GM19025 (cell line): Measurements from ENCODE around the gene DICER1.

ENCODE experiments used
- ATAC-seq: cut with Tn5 transposase; IDR thresholded peaks from one replicate; pipeline ENCODE4 v1.9.1; 2021; ENCODE audit warnings: mild to moderate bottlenecking, low read depth, moderate library complexity; ENCODE audit not compliant: unreplicated experiment

The DICER1 gene

DNA sequence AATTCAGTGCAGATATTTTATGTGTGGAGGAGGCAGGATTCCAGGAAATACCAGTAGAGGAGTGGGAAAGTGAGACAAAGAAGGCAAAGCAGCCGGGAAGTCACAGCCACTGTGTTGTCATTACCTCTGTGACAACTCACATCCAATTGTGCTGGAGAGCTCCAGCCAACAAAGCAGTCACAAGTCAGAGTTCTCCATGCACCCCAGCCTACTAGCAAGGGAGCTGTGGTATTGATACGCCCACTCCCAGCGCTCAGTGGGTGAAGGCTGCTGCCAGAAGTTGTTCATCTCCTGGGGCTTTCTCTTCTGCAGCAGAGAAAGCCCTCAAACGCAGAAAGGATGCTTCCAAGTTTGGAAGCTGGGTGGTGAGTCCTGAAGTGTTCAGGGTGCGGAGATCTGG lies 93.9 kb downstream of the DICER1 start:
- ATAC-seq, result no peak

DNA sequence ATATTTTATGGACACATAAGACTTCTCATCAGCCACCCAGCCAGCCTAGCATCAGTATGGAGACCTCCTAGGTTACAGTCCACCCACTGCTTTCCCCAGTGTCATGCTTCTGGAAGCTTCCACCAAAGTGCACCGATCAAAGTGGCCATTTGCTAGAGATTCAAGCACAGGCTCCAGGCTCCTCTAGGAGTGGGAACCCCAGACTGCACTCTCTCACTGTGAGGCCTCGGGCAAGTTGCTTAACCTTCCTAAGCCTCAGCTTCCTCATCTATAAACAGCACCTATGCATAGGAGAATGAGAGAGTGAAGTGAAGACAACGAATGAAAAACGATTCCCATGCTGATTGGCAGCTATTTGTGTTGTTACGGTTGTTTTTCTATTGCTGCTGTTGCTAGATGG lies 94.4 kb downstream of the DICER1 start:
- no peak for ATAC-seq

DNA sequence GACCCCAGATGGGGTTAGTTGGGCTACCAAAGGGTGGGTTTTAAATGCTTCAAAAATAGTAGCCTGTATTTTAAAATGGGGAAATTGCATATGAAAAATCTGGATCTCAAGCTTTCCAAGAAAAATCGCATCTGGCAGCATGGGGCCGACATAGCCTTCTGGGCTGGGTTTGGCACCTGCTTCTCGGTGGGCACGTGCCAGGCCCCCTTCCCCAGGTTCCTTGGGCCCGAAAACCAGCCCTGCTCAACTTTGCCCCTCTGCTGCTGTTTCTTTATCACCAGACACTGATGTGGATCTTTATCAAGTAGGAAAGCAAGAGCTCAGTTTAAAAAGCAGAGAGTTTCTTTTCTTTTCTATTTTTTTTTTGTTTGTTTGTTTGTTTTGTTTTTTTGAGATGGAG lies 95.1 kb downstream of the DICER1 start:
- ATAC-seq, result no peak

DNA sequence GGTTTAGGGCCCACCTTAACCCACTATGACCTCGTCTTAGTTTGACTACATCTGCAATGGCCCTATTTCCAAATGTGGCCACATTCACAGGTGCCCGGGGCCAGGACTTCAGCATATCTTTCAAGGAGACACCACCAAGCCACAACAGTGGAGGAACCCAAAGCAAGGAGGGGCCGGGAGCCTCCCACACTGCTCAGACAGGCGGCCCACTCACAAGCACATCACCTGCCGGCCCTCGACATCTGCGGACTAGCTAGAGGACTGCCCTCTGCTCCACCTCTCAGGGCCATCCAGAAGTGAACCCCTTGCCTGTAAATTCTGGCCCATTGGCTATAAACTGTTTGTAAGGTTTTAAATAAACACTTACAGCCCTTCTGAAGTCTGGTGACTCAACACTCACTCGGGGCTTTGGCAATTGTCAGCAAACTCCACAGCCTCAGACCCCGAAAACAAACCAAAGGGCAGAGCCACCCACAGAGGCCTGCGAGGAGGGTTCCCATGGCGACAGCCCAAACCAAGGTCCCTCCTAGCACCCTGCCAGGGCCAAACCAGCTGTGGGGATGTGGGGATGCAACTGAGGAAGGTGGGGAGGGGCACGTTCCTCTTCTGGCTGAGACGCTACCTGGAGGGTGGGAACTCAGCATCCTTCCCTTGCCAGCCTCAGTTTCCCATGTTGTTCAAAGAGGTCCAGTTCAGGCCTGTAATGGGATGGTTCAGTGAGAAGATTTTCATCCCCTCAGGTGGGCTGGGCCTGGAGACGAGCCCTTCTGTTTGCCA lies 95.8 kb downstream of the DICER1 start:
- no peak for ATAC-seq

DNA sequence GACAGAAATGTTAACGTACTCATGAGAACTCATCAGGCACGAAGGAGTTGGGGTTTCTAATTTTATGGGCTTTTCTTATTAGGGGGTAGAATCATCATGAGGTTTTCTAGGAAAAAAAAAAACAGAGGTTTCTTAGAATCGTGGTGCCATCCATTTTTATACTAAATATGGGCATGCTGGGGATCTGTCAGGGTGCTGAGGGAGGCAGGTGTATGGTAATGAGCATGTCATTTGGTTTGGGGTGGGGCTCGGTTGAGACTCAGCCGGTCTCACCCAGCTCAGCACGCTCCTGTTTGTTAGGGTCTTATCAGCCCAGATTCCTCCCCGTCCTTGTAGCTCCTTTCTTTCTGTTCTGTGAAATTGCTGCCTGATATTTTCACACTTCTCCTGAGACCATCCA lies 98.2 kb downstream of the DICER1 start:
- no peak for ATAC-seq

DNA sequence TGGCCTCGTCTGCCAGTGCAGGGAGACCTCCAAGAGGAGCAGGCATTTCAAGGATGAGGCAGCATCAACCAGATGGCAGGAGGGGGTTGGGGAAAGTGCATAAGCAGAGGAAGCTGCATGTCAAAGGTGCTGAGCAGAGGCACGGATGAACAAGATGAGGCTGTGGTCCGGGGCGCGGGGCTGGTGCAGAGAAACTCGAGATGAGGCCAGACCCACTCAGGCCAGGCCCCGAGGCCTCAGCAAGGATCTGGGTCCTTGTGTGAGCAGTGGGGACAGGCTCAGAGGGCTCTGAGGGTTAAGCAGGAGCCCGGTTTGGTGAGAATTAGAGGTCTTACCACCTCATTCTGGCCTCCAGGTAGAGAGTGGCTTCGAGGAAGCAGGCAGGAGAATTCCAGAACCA lies 98.8 kb downstream of the DICER1 start:
- ATAC-seq, result no peak

DNA sequence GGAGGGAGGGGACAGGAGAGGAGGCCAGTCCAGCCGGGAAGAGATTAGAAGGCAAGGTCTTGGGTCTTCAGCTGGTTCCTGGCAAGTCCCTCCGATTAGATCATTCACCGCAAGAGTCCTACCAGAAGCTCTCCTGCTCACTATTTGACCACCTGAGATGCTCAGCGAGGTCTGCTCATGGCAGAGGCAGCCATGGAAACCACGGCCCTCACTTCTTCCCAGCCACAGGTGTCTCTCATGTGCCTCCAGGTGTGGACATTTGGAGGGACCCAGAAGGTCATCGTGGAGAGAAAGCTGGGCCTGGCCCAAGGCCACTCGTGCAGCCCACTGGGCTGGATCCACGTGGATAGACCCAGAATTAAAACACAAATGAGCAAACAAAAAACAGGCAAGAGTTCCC lies 99.5 kb downstream of the DICER1 start:
- ATAC-seq, result no peak

DNA sequence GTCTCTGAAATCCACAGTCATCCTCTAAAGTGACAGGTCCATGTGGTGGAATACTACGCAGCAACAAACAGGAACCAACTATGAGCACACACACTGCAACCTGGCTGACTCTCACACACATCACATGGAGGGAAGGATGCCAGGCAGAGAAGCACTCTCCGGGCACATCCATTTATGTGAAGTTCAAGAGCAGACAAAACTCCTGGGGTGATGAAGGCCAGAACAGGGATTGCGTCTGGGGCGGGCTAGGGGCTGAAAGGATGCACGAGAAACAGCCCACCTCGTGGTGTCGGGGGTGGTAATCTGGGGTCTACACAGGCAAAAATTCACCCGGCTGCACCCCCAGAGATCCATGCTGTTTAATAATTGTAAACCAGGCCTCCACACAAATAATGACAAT lies 100.2 kb downstream of the DICER1 start:
- ATAC-seq, result no peak

DNA sequence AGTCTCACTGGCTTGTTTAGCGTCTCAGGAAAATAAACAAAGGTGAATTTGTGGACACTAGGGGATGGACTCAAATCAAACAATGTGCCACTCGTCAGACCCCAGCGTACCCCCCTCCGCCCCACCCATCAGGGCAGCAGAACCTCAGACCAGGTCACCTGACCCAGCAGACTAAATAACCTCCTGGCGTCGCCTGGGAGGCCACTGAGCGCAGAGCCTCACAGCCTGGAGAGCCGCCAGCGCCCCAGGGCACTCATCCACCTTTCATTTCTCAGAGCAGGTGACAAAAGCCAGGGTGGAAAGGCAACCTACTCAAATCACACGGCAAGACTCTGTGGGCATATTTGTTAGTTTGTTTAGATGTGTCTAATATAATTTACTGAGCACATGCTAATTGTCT lies 100.9 kb downstream of the DICER1 start:
- no peak for ATAC-seq

DNA sequence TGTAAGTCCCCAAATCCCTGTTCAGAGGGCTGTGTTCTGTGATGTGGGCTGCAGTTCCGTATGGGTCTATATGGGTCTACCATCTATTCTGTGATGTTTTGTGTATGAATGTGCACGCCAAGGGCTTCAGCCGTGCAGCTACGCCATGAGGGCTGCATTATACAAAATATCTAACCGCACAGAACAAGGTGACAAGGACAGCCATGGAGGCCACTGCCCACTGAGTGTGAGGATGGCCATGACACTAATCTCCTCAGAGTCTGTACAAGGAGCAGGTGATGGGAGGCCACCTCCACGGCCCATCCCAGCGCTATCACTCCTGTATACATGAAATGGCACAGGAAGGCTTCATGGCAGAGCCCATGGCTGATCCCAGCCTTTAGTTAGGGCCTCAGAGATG lies 102.0 kb downstream of the DICER1 start:
- ATAC-seq, result no peak

DNA sequence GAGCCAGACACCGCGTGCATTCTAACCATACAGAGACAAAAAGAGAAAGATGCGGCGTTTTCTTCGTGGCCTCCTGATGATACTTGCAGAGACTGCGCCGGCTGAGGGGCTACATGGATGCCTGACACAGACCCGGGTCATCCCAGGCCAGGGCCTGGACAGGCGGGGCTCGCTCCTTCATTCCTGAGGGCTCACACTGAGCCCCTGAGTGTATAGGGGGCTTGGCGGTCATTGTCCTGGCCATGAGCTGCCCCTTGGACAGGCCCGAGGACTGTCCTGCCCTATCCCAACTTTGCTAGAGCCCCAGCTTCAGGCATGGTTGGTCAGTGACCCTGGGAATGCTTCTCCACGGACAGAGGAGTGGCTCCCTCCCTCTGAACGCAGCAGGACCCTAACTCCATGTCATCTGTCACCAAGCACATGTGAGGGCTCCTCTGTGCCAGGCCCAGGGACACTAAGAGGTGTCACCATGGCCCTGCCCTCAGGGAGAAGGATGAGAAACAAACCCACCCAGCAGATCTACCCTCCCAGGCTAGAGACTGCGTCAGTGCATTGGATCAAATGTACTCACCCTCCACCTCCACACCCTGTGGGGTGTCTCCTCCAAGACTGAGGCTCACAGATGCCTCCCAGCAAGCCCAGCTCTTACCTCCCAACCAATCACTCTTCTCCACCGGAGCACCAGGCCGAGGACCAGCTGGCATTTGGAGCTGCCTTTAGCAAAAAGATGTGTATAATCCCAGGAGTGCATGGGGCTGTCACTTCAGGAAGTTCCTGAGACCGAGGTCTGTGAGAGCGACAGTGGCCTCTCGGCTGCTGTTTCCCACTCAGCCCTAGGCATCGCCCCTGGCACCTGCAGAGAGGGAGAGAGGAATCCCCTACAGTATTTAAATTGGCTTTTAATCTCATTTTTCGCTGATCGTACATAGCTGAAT lies 102.7 kb downstream of the DICER1 start:
- ATAC-seq, result no peak

DNA sequence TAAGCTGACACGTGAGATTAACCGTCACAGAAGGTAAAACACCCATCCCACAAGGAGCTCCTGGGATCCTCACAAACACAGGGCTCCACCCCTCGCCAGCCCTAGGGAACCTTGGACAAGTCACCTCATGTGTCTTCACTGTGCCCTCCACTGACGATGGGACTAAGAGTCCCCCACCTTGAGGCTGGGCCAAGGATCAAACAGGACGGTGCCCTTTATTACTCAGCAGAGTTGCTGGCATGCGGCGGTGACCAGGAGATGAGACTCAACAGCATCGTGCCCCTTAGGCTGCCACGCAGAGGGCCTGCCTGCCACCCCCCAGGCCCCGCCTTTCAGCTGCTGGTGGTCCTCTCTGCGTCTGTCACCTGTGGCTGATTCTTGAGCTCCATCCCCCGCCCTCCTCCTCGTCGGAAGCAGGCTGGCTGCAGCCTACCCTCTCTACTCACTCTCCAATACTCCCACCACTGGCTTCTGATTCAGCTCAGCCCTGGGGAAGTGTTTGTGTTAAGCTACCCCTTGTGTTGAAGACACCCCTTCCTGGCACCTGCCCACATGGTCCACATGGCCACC lies 105.2 kb downstream of the DICER1 start:
- no peak for ATAC-seq

DNA sequence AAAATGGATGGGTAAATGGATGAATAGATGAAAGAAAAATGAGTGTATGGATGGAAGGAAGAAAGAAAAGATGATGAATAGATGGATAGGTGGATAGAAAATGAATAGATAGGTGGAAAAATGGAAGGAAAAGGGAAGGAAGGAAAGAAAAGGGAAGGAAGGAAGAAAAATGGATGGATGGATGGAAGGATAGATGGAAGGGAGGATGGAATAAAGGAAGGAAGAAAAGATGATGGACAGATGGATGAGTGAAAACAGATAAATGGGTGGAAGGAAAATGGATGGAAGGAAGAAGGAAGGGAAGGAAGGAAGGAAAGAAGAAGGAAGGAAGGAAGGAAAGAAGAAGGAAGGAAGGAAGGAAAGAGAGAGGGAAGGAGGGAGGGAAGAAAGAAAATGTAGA lies 107.4 kb downstream of the DICER1 start:
- no peak for ATAC-seq

DNA sequence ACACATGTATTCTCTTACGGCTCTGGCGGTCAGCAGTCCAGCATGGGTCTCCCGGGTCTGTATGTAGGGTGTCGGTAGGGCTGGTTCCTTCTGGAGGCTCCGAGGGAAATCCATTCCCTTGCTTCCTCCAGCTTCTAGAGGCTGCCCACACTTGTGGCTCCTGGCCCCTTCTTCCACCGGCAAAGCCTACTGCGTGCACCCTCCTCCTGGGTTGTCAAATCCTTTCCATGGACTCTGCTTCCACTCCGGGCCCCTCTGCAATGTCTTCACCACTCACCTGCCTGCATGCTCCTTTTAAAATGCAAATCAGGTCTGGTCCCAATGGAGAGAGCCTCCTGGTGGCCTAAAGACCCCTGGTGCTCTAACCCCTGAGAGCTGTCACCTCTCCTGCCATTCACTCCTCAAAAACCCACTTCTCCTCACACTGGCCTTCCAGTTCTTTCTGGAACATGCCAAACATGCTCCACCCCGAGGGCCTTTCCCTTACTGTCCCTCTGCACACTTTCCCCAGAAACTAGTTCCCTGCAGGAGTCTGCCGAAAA lies 108.5 kb downstream of the DICER1 start:
- no peak for ATAC-seq

DNA sequence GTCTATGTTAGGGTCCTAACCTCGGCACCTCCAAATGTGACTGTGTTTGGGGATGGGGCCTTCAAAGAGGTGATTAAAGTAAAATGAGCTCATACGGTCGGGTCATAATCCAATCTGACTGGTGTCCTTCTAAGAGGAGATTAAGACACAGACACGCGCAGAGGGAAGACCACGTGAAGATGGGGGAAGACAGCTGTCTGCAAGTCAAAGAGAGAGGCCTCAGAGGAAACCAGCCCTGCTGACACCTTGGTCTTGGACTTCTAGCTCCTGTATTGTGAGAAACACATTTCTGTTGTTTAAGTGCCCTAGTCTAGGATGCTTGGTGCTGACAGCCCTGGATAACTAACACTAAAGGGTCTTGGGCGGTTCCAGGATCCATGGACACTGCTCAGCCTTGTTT lies 109.6 kb downstream of the DICER1 start:
- no peak for ATAC-seq

DNA sequence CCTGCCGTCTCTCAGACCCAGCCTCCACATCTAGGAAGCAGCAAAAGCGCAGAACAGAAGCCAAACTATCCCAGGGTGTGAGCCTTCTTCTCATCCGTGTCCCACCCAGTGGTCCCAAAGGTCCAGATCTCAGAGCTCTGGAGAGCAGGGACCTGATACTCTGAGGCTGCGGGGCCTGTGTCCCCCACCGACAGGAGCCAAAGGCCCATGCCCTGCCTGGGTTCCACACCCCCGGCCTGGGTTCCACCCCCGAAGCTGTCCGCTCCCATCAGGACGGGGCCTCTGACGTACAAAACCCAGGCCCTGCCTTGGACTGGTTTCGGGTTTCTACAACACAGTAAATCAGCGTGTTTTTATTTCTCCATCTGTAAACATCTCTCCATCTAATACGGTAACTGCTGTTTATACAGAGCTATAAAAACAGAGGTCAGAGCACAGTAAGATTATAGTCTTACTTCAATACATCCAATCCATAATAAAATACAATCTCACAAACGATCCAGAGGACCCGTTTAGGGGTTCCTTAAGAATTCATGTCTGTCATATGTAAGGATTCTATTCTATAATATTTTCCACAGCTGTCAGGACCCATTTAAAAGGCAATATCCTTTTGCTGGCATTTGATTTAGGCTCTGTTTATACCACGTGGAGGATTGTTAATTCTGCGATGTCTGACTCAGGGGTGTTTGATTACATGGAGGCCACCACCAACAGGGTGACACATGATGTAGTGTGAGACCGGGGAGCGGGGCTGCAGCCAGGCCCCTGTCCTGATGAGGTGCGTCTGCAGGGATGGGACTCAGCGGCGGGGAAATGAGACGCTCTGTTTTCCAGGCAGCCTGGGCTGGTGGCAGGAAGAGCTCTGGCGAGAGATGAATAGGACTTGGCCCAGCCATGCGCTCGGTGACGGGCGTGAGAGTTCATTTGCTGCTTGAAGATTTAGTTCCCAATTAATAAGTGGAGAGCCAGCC lies 110.3 kb downstream of the DICER1 start:
- ATAC-seq, result no peak

DNA sequence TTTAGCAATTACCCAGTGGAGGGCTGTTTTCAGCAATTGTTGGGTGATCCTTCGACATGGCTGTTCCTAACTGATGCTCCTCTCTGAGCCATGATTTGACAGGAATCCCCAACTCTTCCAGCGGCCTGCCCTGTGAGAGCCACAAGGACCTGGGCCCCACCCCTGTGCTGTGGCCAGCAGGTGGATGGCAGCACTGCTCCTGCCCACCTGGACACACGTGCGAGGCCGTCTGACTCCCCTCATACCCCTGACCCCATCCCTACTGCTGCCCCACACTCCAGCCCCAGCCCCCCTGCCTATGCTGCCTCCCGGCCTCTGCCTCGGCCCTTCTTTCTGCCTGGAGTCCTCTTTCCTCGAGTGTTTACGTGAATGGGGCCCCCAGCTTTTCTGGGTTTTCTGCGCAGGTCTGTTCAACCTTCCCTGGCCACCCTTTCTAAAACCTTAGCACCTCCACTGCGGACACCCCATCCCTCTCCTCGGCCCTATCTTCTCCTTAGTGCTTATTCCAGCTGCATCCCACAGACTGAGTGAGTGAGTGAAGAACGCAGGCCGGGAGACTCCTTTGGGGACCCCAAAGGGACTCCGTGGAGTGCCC lies 111.4 kb downstream of the DICER1 start:
- no peak for ATAC-seq

DNA sequence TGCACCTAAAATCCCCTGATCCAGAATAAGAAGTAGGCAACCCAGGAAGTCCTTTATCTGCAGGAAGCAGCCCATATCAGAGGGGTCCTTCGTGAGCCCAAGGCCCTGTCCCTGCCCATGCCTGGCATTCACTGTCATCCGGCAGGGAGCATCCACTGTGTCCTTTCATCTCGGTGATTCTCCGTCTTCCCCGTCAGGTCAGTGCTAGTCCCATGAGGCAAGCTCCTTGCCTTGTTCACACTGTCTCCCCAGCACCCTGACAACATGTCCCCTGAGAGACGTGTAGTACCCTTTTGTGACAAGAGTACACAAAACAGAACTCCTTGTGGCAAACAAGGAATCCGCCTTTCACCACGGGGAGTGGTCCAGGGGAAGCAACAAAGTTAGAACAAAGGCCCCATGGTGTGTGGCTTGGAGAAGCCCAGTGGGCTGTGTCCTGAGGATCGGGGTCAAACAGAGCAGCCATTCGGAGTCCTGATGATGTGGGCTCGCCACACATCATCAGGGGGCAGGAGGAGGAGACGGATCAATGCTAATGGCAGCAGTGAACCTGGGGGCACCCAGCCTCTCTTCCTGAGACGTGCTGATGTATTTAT lies 112.1 kb downstream of the DICER1 start:
- ATAC-seq, result no peak

DNA sequence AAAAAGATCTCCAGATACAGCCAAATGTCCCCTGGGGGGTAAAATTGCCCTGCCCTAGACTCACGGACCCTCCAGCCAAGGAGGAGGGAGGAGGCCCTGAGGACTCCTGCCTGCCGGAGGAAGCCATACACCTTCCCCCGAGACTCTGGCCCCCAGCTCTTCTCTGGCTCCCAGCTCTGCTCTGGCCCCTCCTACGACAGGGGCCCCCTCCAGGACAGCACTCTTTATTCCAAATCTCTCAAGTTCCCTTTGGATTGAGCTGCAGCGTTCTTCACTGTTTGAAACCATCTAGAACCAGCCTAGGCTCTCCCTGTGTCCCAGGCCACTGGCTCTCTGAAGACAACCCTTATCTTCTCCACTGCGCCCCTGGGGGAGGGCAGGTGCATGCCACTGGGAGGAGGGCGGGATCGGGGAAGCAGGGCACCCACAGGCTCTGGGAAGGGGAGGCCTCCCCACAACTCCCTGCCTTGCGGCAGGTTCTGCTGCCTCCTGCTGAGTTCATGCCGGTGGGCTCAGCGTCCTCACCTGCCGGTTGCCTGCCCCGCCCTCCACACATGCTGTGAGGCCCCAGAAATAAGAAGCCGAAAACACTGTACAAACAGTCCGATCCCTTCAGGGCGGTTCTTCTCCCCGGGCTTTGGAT lies 112.7 kb downstream of the DICER1 start:
- ATAC-seq, result no peak
